ENCODE measurements around the gene CACNA1B.

The CACNA1B gene

DNA sequence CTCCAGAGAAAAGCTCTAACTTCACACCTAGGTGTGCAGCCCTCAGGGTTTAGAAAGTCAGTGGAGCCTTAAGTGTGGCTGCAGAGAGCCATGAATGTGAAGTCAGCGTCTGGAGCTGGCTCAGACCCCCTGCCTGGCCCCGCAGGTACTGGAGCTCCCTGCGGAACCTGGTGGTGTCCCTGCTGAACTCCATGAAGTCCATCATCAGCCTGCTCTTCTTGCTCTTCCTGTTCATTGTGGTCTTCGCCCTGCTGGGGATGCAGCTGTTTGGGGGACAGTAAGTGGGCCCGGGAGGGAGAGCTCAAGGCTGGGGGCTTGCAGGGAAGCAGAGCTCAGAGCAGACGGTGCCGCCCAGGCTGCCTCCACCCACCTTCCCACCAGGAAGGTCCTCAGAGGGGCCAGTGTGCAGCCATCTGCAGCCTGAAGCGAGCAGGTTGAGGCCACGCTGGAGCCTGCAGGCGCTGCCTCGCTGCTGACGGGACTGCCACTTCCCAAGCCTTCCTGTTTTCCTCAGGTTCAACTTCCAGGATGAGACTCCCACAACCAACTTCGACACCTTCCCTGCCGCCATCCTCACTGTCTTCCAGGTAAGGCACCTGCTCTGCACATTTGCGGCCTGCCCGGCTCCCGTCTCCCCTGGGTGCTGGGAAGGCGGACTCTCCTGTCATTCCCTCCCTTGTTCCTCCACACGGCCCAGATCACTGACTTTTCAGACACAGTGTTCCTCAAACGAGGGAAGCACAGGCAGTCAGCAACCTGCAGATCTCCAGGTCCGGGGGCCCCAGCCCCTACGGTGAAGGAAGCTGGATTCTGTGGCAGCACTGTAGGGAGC, 108.9 kb downstream of the CACNA1B start:
- DNase-seq (ENCODE audit: low read depth): no peak

DNA sequence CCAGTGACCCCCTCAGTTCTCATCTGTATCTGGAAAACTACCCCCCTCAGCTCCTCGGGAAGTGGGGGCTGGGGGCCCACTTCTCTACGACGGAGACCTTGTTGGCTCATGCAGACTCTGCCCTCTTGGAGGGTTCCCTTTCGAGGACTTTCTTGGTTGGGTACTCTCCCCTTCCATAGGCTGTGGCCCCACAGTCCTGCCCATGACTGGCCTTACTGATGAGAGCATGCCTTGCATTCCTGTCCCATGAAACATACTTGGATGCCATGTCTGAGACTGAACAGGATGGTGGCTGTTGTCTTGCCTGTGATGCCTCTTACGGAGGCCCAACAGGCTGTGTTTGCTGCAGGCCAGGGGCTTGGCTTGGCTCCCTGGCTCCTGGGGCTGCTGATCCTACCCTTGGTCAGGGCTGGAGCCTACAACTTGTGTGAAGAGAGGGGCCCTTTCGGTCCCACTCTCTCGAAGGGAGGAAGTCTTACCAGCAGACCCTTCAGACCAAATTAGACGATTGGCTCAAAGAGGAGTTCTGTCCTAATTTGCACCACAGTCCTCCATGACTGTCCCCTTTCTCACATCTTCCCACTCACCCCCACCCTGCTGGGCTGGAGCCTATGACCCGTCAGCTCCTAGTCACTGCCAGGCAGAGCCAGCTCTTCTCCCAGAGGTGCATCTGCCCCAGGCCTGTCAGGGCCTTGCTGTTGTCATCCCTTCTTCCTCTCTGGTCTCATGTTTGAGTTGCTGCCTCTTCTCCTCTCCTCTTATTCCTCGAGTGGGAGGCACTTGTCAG, 109.9 kb downstream of the CACNA1B start:
- DNase-seq (ENCODE audit: low read depth): no peak

DNA sequence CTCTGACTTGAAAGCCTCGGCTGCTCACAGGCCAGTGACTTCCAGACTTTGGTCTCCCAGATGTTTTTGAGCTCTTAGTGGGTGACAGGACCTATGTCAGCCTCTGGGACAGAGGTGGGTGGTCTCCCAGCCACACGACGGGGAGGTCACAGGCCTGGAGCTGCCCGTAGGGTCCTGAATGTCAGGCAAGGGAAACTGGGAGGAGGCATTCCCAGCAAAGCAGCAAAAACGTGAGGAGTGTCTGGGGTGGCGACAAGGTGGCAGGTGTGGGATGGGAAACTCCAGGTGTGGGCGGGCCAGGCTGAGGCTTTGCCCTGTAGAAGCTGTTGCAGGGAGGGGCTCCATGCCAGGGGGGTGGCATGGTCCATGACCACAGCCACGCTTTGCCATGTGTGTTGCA, 110.5 kb downstream of the CACNA1B start:
- no peak for DNase-seq (ENCODE audit: low read depth)

DNA sequence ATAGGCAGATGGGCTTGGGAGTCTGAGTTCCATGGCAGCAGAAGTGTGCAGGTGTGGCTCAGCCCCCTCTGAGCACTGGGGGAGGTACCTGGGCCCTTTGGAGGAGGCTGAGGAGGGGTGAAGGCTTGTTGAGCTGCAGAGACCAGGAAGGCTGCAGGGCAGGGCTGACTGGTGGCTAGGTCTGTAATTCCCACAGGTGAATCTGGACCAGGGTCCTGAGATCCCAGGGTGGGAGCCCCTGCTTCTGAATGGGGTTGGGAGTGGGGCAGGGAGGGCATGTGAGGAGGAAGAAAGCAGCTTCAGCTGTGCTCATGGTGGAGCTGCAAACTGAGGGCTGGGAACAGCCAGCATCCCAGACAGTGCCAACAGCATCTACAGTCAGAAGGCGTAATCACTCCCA, 111.1 kb downstream of the CACNA1B start:
- no peak for DNase-seq (ENCODE audit: low read depth)

DNA sequence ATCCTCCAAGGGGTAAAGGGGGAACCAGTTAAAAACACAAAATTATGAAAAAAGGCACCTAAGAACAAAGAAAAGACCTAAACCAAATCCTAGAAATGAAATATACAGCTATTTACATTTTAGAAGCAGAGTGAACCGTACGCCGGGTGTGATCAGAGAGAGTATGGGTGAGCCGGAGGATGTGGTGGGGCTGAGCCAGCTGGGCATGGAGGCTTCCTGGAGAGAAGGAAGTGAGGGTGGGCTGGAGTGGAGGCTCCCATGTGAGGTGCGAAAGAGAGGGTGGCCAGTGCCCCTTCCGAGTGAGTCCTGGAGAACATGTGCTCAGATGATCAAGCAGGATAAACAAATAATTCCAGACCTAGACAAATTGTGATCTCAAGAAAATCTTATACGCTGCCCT, 111.6 kb downstream of the CACNA1B start:
- no peak for DNase-seq (ENCODE audit: low read depth)

DNA sequence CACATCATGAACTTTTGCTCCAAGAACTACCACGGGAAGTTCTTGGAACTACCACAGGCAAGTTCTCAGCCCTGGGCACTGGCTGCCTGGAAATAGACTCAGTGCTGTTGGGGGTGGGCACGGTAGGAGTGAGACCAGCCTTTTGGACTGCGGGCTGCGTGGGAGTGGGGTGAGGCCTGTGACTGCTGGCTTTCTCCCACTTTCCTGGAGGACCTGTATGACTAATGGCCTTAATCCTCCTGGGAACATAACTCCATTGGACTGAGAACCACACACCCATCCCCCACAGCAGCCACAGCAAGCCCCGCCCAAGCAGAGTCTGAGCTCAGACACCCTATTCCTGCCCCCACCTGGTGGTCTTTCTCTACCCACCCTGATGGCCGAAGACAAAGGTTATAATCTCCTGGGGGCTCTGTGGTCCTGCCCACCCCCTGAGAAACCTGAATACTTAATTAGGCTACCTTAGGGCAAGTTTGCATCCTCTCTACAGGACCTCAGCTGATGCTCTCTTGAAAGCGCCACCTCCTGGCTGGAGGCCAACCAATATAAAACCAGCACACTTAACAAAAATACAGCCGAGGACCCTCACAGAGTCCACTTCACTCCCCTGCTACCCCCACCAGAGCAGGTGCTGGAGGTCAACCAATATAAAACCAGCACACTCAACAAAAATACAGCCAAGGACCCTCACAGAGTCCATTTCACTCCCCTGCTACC, 112.6 kb downstream of the CACNA1B start:
- no peak for DNase-seq (ENCODE audit: low read depth)

DNA sequence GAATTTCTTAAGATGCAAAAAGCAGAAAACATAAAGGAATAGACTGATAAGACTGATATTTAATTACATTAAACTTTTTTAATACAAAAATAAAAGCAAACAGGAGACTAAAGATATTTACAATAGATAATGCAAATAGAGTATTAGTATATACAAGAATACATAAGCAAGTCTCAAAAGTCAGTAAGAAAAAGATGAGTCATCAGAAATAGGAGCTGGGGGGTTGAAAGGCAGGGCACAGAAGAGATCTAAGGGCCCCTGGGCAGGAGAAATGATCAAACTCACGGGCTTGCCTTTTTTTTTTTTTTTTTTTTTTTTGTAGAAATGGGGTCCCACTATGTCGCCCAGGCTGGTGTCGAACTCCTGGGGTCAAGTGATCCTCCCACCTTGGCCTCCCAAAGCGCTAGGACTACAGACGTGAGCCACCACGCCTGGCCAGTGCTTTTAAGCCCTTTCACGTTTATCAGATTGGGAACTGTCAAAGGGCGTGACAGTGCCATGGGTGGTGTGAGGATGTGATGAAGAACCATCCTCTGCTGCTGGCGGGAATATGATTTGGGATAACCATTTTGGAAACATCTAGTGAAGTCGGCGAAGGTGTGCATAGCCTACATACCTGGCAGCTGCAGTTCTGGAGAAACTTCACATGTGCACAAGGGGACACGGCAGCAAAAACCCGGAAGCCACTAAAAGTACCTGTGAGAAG, 126.1 kb downstream of the CACNA1B start:
- no peak for DNase-seq (ENCODE audit: low read depth)

DNA sequence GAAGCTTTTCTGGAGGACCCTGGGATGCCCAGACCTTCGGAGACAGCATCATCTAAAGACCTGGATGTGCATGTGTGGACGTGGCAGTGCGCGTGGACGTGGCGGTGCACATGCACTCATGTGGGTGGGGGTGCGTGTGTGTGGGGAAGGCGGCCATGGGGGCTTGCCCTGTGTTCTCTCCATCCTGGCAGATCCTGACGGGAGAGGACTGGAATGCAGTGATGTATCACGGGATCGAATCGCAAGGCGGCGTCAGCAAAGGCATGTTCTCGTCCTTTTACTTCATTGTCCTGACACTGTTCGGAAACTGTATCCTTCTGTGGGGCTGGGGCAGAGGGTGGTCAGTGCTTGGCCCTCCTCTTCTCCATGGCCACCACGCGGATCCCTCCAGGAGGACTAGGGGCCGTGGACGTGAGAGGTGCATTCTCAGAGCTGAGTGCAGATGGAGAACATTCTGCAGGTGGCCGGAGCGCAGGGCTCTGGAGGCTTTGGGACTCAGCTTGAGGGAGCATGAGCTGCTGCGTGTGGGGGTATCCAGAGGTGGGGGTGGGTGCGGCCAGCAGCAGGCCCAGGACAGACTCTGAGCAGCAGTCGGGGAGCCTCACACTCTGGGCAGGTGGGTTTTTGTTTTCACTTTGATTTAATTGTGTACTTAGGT, 129.1 kb downstream of the CACNA1B start:
- DNase-seq (ENCODE audit: low read depth): no peak

DNA sequence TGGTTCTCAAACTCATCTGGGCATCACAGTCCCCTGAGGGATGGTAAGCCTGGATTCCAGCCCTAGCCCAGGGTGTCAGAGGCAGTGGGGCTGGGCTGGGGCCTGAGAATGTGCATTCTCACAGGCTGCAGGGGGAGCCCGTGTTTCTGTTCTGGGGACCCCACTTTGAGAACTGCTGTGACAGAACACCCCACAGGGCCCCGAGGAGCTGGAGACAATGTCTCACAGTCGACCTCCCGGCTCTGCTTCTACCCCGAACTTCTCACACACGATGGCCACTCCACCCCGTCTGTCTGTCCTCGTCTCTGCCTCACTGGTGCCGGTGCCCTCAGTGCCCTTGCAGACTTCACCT, 130.0 kb downstream of the CACNA1B start:
- DNase-seq (ENCODE audit: low read depth): no peak

DNA sequence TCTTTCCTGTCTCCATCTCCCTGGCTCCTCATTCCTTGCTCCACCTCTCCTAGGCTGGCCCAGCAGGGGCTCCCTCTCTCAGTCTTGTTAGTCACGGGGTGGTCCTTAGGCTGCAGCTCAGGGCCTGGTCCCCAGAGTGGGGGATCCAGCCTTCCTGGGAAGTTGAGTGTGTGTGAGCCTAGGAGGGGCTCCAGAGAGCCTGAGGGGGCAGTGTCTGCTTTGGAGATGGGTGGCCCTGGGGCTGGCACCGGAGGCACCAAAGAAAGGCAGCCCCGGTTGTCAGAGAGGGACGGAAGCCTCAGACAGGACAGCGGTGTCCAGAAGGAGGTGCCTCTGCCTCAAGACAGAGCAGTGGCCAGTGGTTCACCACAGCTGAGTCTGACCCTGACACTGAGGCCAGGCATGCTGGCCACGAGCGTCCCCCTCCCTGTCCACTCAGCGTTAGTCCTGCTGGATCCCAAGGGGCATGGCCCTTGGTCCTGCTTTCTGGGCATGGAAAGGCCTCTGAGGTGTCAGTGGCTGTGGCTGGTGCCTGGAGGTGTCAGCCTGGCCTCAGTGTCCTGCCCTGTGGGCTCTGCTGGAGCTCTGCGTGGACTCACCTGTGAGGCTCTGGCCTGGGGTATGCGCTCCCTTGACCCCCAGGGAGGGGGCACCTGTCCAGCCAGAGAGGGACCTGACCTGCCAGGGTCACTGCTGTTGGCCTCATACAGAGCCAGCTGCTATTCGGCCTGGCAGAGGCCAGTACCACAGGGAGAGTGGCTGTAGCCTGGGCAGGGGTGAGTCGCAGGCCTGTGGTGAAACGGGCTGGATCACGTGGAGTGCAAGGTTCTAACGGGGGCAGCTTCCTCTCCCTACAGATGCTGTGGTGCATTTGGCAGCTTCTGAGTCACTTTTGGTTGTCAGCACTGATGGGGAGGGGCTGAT, 130.6 kb downstream of the CACNA1B start:
- no peak for DNase-seq (ENCODE audit: low read depth)

DNA sequence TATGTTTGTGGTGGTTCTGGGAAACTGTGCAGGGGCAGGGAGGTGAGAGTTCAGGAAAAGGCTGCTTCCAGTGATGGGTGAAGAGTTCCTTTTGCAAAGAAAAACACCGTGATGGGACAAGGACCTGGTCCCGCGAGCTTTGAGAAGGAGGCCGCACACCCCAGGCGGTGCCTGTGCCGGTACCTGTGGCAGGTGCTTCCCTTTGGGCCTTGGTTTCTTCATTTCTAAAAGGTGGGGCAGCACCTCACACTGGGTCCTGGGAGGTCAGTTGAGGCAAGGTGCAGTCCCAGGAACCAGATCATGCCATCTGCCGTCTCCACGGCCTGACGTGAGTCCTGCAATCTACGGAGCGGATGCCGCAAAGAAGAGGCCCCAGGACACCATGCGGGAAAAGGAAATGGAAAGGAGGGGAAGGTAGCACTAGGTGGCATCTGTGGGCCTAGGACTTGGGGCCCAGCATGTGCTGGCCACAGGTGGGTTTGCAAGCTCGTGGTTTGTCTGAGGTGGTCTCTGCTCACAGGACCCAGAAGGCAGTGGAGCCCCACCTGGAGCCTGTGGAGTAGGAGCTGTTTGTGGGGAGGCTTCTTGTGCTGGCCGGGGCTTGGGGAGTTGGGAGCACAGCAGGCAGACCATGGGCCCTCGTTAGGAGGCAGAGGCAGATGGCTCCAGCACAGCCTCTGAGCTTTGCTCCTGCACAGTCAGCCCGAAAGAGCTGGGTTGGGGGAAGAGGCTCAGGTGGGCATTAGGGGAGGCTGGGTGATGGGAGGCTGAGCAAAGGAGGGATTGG, 131.6 kb downstream of the CACNA1B start:
- no peak for DNase-seq (ENCODE audit: low read depth)

DNA sequence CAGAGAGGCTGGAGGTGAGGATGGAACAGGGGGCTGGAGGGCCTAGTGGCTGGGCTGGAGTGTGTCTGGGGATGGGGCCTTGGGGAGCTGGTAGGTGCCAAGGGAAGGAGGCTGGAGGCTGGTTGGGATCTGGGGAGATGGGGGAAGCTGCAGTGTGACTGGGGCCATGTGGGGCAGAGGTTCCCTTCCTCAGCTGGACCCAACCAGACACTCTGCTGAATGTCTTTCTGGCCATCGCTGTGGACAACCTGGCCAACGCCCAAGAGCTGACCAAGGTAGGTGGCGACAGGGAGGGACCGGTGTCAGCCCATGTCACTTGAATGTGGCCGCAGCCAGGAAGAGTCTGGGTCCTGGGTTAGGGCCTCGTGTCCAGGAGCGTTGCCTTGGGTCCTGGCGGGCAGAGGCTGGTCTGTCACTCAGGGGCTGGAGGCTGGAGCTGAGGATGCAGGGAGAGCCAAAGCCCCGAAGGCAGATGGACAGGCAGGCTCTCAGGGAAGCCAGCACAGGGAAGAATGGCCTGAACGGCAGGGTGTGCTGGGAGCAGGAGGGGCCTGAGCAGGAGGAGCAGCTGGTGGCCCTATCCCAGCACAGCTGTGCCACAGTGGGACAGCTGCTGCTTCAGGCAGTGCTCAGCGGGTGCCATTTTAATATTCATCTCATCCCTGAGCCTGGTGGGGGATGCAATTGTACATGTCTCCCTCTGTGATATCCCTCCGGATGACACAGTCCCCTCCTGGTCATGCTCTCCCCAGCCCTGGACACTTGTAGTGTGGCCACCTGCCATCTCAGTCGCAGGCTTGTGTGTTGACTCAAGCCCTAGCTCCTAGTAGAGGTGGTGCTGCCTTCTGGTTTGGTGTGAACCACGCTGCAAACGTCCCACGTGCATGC, 132.5 kb downstream of the CACNA1B start:
- no peak for DNase-seq (ENCODE audit: low read depth)

DNA sequence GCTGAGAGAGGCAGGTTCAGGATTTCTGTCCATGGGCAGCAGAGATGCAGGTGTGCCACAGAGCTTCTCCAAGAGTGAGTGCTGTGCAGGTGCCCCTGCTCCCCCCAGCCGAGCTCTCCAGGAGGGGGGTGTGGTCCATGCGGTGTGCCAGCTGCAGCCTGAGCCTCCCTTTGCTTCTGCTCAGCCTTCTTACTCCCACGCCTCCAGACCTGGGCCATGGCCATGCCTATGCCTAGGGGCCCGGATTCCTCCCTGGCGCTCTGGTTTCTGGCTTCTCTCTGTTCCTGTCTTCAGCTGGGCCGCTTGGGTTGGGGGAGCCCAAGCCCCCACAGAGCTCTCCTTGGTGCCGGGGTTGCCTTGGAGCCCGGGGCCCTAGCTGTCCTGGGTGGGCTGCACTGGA, 133.3 kb downstream of the CACNA1B start:
- no peak for DNase-seq (ENCODE audit: low read depth)

DNA sequence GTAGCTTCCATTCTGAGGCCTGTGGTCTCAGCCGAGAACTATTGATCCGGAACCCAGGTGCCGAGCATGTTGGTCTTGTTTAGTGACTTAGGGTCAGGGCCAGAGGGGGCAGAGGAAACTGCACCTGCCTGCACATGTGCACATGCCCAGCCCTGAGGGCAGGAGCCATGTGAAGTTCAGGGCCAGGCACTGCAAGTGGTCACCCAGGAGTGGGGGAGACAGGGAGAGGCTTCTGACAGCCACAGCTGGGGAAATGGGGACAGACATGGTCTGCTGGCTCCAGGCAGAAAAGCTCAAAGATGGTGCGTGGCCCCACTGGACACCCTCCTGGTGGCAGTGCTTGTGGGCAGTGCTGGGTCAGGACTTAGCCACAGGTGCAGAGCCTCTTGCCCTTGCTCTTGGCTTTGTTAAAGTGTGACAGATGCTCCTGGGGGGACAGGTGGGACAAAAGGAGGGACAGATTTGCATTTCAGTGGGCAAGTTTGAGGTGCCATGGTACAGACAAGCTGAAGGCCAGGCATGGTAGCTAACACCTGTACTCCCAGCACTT, 134.4 kb downstream of the CACNA1B start:
- no peak for DNase-seq (ENCODE audit: low read depth)

DNA sequence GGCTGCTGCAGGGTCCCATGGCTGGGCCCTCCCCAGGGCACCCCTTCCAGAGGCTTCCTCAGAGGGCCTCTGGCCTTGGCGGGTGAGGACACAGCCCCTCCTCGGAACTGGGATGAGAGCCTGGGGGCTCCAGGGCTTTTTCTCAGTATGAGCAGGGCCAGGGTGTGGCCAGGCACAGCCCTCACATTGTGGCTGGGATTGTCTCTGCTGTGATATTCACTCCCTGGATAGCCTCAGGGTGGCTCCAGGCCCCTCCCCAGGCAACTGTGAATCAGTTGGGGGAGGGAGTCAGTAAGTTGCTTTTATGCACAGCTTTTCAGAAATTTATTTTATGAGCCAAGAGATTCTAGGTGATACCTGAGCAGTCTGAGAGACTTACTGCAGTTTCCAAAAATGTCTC, 135.7 kb downstream of the CACNA1B start:
- no peak for DNase-seq (ENCODE audit: low read depth)

DNA sequence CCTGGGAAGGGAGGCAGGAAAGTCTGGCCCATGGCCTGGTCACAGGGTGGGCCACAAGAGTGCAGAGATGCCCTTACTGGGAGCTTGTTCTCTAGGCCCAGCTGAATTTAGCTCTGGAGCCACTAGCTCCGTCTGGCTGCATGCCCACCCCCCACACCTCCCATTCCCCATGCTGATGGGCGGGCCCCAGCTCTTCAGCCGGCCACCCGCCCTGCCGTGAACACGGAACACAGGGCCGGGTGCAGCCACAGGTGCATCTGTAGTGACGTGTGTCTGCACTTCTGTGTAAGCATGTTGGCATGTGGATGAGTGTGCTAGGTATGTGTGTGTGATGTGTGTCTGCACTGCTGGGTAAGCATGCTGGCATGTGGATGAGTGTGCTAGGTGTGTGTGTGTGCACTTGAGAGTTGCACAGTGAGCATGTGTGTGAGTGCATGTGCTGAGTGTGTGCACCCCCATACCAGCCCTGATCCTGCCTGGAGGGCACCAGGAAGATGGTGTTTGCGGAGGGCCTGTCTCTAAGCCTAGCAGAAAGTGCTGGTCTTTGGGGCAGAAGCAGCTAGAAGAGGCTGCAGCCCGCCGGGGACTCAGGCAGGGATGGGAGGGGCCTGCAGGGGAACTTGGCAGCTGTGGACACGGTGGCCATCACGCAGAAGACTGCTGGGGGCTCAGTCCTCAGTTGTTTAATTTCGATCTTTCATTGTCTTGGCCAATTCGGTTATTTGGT, 136.4 kb downstream of the CACNA1B start:
- DNase-seq (ENCODE audit: low read depth): no peak

DNA sequence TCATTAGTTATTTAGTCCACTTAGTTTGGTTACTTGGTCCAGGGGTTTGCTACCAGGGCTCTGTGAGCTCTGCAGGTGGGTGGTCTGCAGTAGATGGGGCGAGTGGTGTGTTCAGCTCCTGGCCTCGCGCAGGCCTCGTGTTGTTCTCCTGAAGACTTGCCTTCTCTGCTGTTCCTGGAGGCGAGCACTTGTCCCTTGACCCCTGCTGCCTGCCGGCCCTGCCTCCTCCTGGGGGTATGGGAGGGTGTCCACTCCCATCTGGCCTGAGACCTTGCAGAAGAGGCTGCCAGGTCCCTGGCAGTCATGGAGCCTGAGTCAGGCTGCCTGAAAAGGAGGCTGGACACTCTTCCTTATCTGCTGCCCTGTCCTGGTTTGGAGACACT, 137.0 kb downstream of the CACNA1B start:
- DNase-seq (ENCODE audit: low read depth): no peak

Data from activated T-cell treated with anti-CD3 and anti-CD28 coated beads for 24 hours (primary cell).